ENCODE results near the gene SCN2B. TPM values are rescaled to one million over a fixed set of nuclear protein-coding genes. Genes with fewer than 3 reads are reported as not detected.

Gene SCN2B
- total RNA-seq, 3 donors from 2014 or later: not detected

- no peak for ATAC-seq
- DNase-seq: no peak
- Mint-ChIP-seq H3K27me3 (ENCODE audit: low read depth) (peaks cover 12% of the 10 kb centered on the region), H3K9me3 (no peaks in the 10 kb centered on the region), H3K4me3 (no peak overlapping the region), H3K36me3 (ENCODE audit: insufficient read depth) (no peaks in the 10 kb centered on the region), H3K4me1 (ENCODE audit: low read depth) (no peaks in the 10 kb centered on the region)
Observed at GRCh38 chr11:118174006-118174567, 2.4 kb downstream of the SCN2B start.

DNA sequence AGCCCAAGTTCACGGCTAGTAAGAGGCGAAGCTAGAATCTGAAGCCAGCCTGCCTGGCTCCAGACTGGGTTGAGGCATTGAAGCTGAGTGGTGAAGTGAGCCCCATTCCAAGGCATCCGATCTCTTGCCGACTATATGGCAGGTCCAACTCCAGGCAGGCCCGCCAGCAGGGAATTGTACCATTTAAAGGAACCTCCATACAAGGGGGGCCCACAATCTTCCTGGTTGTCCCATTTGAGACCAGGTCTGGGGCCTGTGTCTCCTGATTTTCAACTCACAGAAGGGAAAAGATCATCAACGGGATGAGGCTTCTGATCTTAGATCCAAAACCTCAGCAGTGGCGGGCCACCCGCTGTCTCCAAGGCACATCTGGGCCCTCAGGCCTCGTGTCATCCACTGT is 4.1 kb downstream of the SCN2B start:
- no peaks in the 10 kb centered on the region for H3K36me3 Mint-ChIP-seq (ENCODE audit: insufficient read depth)
- no peaks in the 10 kb centered on the region for H3K9me3 Mint-ChIP-seq
- DNase-seq (no peak), ATAC-seq (no peak)
- peaks cover 14% of the 10 kb centered on the region for H3K27me3 Mint-ChIP-seq (ENCODE audit: low read depth)
- H3K4me3 Mint-ChIP-seq: no peak overlapping the region
- H3K4me1 Mint-ChIP-seq (ENCODE audit: low read depth): no peaks in the 10 kb centered on the region

GRCh38 chr11:118171269-118172062 is 5.0 kb downstream of the SCN2B start:
- Mint-ChIP-seq H3K27me3 (ENCODE audit: low read depth) (peaks cover 17% of the 10 kb centered on the region), H3K4me1 (ENCODE audit: low read depth) (no peaks in the 10 kb centered on the region), H3K4me3 (no peak overlapping the region), H3K36me3 (ENCODE audit: insufficient read depth) (no peaks in the 10 kb centered on the region), H3K9me3 (no peaks in the 10 kb centered on the region)
- peak; percentile 91 for ATAC-seq
- DNase-seq: peak; percentile 69

GRCh38 chr11:118170882-118171268 is 5.6 kb downstream of the SCN2B start:
- Mint-ChIP-seq H3K36me3 (ENCODE audit: insufficient read depth) (no peaks in the 10 kb centered on the region), H3K4me3 (no peak overlapping the region), H3K4me1 (ENCODE audit: low read depth) (no peaks in the 10 kb centered on the region), H3K27me3 (ENCODE audit: low read depth) (peaks cover 12% of the 10 kb centered on the region), H3K9me3 (no peaks in the 10 kb centered on the region)
- DNase-seq (no peak), ATAC-seq (no peak)

DNA sequence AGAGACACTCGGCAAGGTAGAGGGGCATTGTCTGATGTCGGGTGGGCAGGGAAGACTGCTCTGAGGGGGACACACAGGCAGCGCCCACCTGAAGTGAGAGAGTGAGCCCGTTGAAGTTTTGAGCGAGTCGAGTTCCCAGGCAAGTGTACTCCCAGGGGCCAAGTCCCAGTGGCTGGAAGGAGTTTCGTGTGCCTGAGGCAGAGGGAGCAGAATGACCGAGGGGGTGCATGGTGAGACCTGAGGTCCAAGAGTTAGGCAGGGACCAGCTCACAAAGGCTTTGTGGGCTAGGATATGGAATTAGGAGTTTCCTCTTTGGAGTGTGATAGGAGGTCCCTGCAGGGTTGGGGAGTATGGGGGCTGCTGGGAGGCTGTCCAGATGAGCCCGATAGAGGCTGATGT is 6.2 kb downstream of the SCN2B start:
- no peaks in the 10 kb centered on the region for H3K4me1 Mint-ChIP-seq (ENCODE audit: low read depth)
- no peaks in the 10 kb centered on the region for H3K36me3 Mint-ChIP-seq (ENCODE audit: insufficient read depth)
- peaks cover 12% of the 10 kb centered on the region for H3K27me3 Mint-ChIP-seq (ENCODE audit: low read depth)
- no peak overlapping the region for H3K4me3 Mint-ChIP-seq
- ATAC-seq (no peak), DNase-seq (no peak)
- no peaks in the 10 kb centered on the region for H3K9me3 Mint-ChIP-seq

DNA sequence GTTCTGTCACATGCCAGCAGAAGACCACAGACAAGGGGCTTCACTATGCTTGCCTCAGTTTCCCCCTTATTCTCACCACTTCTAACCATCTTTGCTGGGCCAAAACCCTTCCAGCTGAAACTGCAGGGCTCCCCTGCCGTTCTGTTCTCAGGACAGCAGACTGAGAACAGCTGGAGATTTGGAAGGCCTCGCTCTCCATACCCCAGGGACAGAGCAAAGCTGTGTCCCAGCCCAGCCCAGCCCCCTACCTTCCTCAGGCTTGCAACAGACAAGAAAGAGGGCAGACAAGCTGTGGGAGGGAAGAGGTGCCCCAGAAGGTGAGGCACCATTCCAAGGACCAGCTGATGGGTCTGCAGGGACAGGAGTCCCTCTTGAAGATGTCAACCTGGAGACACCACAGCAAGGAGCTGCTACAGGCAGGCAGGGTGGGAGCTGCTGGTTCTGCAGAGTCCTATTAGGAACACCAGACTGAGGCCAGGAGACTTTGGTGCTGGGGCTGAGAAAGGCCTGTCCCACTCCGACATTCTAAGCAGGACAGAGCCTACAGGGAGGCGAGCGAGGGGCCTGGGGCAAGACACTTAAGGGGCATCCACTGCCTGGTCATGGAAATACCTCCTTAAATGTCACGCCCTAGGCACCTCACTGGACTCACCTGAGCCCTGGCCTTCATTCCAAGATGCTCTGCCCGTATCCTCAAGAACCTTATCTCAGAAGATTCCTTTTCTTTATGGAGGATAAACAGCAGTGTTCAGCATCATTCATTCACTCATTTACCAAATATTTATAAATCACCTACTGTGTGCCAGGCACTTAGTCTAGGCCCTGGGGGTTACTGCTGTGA is 6.9 kb downstream of the SCN2B start:
- DNase-seq: no peak
- no peak for ATAC-seq
- Mint-ChIP-seq H3K4me1 (ENCODE audit: low read depth) (no peaks in the 10 kb centered on the region), H3K36me3 (ENCODE audit: insufficient read depth) (no peaks in the 10 kb centered on the region), H3K27me3 (ENCODE audit: low read depth) (peaks cover 12% of the 10 kb centered on the region), H3K4me3 (no peak overlapping the region), H3K9me3 (no peaks in the 10 kb centered on the region)

GRCh38 chr11:118168751-118169150 is 7.7 kb downstream of the SCN2B start:
- no peak for ATAC-seq
- Mint-ChIP-seq H3K4me1 (ENCODE audit: low read depth) (no peaks in the 10 kb centered on the region), H3K36me3 (ENCODE audit: insufficient read depth) (no peaks in the 10 kb centered on the region), H3K27me3 (ENCODE audit: low read depth) (peaks cover 12% of the 10 kb centered on the region), H3K4me3 (no peak overlapping the region), H3K9me3 (no peaks in the 10 kb centered on the region)
- no peak for DNase-seq

GRCh38 chr11:118168316-118168715 is 8.1 kb downstream of the SCN2B start:
- no peak overlapping the region for H3K4me3 Mint-ChIP-seq
- peaks cover 16% of the 10 kb centered on the region for H3K27me3 Mint-ChIP-seq (ENCODE audit: low read depth)
- H3K4me1 Mint-ChIP-seq (ENCODE audit: low read depth): no peaks in the 10 kb centered on the region
- DNase-seq (no peak), ATAC-seq (no peak)
- no peaks in the 10 kb centered on the region for H3K9me3 Mint-ChIP-seq
- no peaks in the 10 kb centered on the region for H3K36me3 Mint-ChIP-seq (ENCODE audit: insufficient read depth)

- ATAC-seq: no peak
- DNase-seq: no peak
- H3K9me3 Mint-ChIP-seq: no peaks in the 10 kb centered on the region
- no peak overlapping the region for H3K4me3 Mint-ChIP-seq
- no peaks in the 10 kb centered on the region for H3K36me3 Mint-ChIP-seq (ENCODE audit: insufficient read depth)
- no peaks in the 10 kb centered on the region for H3K4me1 Mint-ChIP-seq (ENCODE audit: low read depth)
- peaks cover 16% of the 10 kb centered on the region for H3K27me3 Mint-ChIP-seq (ENCODE audit: low read depth)
Observed at GRCh38 chr11:118167906-118168305, 8.5 kb downstream of the SCN2B start.

DNA sequence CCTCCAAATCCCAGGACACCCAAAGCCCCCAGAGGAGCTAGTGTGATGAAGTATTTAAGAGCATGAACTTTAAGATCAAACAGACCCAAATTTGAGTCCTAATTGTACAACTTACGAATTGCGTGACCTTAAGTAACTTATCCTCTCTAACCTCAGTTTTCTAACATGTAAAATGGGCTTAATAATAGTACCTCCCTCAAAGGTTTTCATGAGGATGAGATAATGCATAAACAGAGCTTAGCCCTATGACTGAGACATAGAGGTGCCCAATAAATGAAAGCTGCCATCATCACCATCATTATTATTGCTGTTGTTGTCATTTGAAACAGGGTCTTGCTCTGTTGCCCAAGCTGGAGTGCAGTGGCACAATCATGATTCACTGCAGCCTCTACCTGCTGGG is 9.2 kb downstream of the SCN2B start:
- H3K27me3 Mint-ChIP-seq (ENCODE audit: low read depth): peaks cover 16% of the 10 kb centered on the region
- H3K4me1 Mint-ChIP-seq (ENCODE audit: low read depth): no peaks in the 10 kb centered on the region
- no peaks in the 10 kb centered on the region for H3K36me3 Mint-ChIP-seq (ENCODE audit: insufficient read depth)
- ATAC-seq (no peak), DNase-seq (no peak)
- no peaks in the 10 kb centered on the region for H3K9me3 Mint-ChIP-seq
- H3K4me3 Mint-ChIP-seq: no peak overlapping the region

GRCh38 chr11:118166641-118167040 is 9.8 kb downstream of the SCN2B start:
- no peak for DNase-seq
- H3K27me3 Mint-ChIP-seq (ENCODE audit: low read depth): peaks cover 18% of the 10 kb centered on the region
- H3K4me1 Mint-ChIP-seq (ENCODE audit: low read depth): no peaks in the 10 kb centered on the region
- H3K9me3 Mint-ChIP-seq: no peaks in the 10 kb centered on the region
- no peak for ATAC-seq
- H3K4me3 Mint-ChIP-seq: no peak overlapping the region
- H3K36me3 Mint-ChIP-seq (ENCODE audit: insufficient read depth): no peaks in the 10 kb centered on the region

DNA sequence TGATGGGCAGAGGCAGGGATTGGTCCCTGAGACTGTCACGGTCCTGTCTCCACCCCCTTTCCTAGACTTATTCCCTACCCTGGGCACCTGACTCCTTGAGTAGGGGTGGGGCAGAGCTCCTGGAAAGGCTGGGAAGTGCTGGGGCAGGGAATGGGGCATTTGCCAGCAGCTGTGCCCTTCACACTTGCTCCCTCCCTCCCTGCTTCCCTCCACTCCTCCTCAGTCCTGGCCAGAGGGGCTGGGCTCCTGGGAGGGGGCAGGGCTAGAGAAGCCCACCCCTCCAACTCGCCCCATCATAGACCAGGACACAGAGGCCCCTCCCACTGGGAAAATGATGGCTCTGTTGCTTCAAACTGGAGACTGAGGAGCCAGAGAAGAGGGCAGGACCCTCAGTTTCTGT is 11.6 kb downstream of the SCN2B start:
- ATAC-seq (no peak), DNase-seq (no peak)
- Mint-ChIP-seq H3K4me3 (no peak overlapping the region), H3K9me3 (no peaks in the 10 kb centered on the region), H3K27me3 (ENCODE audit: low read depth) (peaks cover 18% of the 10 kb centered on the region), H3K36me3 (ENCODE audit: insufficient read depth) (no peaks in the 10 kb centered on the region), H3K4me1 (ENCODE audit: low read depth) (no peaks in the 10 kb centered on the region)

DNA sequence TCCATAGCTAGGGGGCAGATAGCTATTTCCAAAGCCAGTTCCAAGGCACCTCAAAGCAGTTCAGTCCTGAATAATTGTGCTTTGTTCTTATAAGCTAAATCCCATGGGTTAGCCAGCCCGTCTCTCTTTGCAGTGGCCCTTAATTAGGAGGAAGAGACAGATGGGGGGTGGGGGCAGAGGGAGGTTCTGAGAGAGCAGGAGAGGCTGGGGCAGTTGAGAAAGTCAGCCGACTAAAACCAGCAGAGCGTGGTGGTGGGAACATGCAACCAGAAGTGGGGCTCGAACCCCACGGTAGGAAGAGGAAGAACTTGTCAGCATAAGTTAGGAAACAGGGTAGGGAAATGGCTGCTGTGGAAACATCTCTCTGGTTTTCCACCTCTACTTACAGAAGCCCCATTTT is 12.9 kb downstream of the SCN2B start:
- H3K27me3 Mint-ChIP-seq (ENCODE audit: low read depth): peaks cover 23% of the 10 kb centered on the region
- no peak overlapping the region for H3K4me3 Mint-ChIP-seq
- no peak for ATAC-seq

GRCh38 chr11:118162846-118163245 is 13.6 kb downstream of the SCN2B start:
- no peak for DNase-seq
- H3K4me3 Mint-ChIP-seq: no peak overlapping the region
- no peaks in the 10 kb centered on the region for H3K9me3 Mint-ChIP-seq
- no peaks in the 10 kb centered on the region for H3K4me1 Mint-ChIP-seq (ENCODE audit: low read depth)
- ATAC-seq: no peak
- H3K27me3 Mint-ChIP-seq (ENCODE audit: low read depth): peaks cover 27% of the 10 kb centered on the region
- no peaks in the 10 kb centered on the region for H3K36me3 Mint-ChIP-seq (ENCODE audit: insufficient read depth)

More for the DNA sequence above, 12.9 kb downstream of the SCN2B start:
- no peaks in the 10 kb centered on the region for H3K4me1 Mint-ChIP-seq (ENCODE audit: low read depth)
- no peak for DNase-seq
- H3K36me3 Mint-ChIP-seq (ENCODE audit: insufficient read depth): no peaks in the 10 kb centered on the region
- H3K9me3 Mint-ChIP-seq: no peaks in the 10 kb centered on the region

DNA sequence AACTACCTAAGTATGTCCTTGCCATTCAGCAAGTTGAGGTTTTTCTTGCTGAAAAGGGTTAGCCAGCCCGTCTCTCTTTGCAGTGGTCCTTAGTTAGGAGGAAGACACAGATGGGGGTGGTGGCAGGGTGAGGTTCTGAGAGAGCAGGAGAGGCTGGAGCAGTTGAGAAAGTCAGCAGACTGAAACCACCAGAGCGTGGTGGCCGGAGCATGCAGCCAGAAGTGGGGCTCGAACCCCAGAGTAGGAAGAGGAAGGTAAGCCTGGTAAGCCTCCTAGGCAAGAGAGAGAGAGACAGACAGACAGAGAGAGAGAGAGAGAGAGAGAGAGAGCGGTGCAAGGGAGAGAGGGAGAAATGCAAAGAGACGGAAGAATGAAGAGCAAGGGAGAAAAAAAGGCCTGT is 14.7 kb downstream of the SCN2B start:
- H3K27me3 Mint-ChIP-seq (ENCODE audit: low read depth): peaks cover 33% of the 10 kb centered on the region
- DNase-seq: no peak
- H3K36me3 Mint-ChIP-seq (ENCODE audit: insufficient read depth): no peaks in the 10 kb centered on the region

More for the DNA sequence above, 14.7 kb downstream of the SCN2B start:
- ATAC-seq: no peak
- Mint-ChIP-seq H3K9me3 (no peaks in the 10 kb centered on the region), H3K4me3 (no peak overlapping the region), H3K4me1 (ENCODE audit: low read depth) (no peaks in the 10 kb centered on the region)
